Occipital lobe (tissue), 3 donors: ENCODE measurements around the gene ANKRD26. TPM values are rescaled to one million over a fixed set of nuclear protein-coding genes. Genes with fewer than 3 reads are reported as not detected.

Experiments
- DNase-seq: peaks from one replicate; lab custom pipeline; 2025; lab: John Stamatoyannopoulos, UW
- small RNA-seq: library from RNA; depleted of rRNA; stranded (forward); fragments of <200 nt; gene quantifications from one replicate; pipeline ENCODE3, GENCODE V24; 2014
- total RNA-seq: library from RNA; depleted of rRNA; stranded (reverse); fragments of >200 nt; gene quantifications from one replicate; pipeline ENCODE4 v1.2.3, GENCODE V29; 2014

The ANKRD26 gene
- total RNA-seq, 1 donor from 2014 or later: 32.3 TPM

GRCh38 chr10:27020243-27020642 lies 80.1 kb downstream of the ANKRD26 start:
- no peak for DNase-seq

GRCh38 chr10:27019827-27020226 lies 80.5 kb downstream of the ANKRD26 start:
- no peak for DNase-seq

GRCh38 chr10:26997610-26998009 lies 102.7 kb downstream of the ANKRD26 start:
- no peak for DNase-seq

- DNase-seq: no peak
Measured at GRCh38 chr10:26994743-26995142, 105.6 kb downstream of the ANKRD26 start.

GRCh38 chr10:26987851-26988250 lies 112.4 kb downstream of the ANKRD26 start:
- no peak for DNase-seq

GRCh38 chr10:26983156-26983555 lies 117.1 kb downstream of the ANKRD26 start:
- no peak for DNase-seq

GRCh38 chr10:26982058-26982457 lies 118.2 kb downstream of the ANKRD26 start:
- no peak for DNase-seq

GRCh38 chr10:26981232-26981824 lies 119.0 kb downstream of the ANKRD26 start:
- no peak for DNase-seq

- no peak for DNase-seq
Measured at GRCh38 chr10:26978519-26978918, 121.8 kb downstream of the ANKRD26 start.

- no peak for DNase-seq
Measured at GRCh38 chr10:26977635-26978034, 122.7 kb downstream of the ANKRD26 start.

- no peak for DNase-seq
Measured at GRCh38 chr10:26970667-26971066, 129.6 kb downstream of the ANKRD26 start.

GRCh38 chr10:26969145-26969926 lies 131.0 kb downstream of the ANKRD26 start:
- no peak for DNase-seq

- no peak for DNase-seq
Measured at GRCh38 chr10:26962835-26963234, 137.5 kb downstream of the ANKRD26 start.

GRCh38 chr10:26960308-26960707 lies 140.0 kb downstream of the ANKRD26 start:
- no peak for DNase-seq

- no peak for DNase-seq
Measured at GRCh38 chr10:26959841-26960240, 140.5 kb downstream of the ANKRD26 start.

Small RNA genes lying within 50 kb of the gene (small RNA-seq; reads per million reads assigned to genes)
- not detected for gene RNU6-490P

Other genes with a start within 250 kb of the ANKRD26 start
- 65.7 TPM for gene ABI1, start 239.5 kb downstream of the ANKRD26 start, total RNA-seq
- gene YME1L1, start 53.9 kb upstream of the ANKRD26 start, total RNA-seq: 104 TPM
- gene MASTL, start 54.9 kb upstream of the ANKRD26 start, total RNA-seq: 9.7 TPM
- 56.6 TPM for gene ACBD5, start 140.3 kb upstream of the ANKRD26 start, total RNA-seq